Measurements from ENCODE around the gene ANXA2. TPM values are rescaled to one million over a fixed set of nuclear protein-coding genes. Genes with fewer than 3 reads are reported as not detected.
"Not testable (repeated sequence)": the region's sequence is repeated elsewhere in the genome, so short reads cannot be mapped to it uniquely, and the experiment has no call there.

ANXA2 gene
- total RNA-seq, 6 experiments from 2014 or later: 4,445 to 5,074 (median 4,643) TPM

GRCh38 chr15:60411774-60412425, 14.1 kb upstream of the ANXA2 start:
- H3K27ac Mint-ChIP-seq: no peak overlapping the region
- no peak overlapping the region for H3K4me3 Mint-ChIP-seq
- no peaks in the 10 kb centered on the region for H3K9me3 Mint-ChIP-seq
- peaks cover 43% of the 10 kb centered on the region for H3K4me1 Mint-ChIP-seq (ENCODE audit: low read depth)
- no peak for TF ChIP-seq CTCF (IDR thresholded peaks at IDR 0.05)
- H3K27me3 Mint-ChIP-seq (ENCODE audit: insufficient read depth): peaks cover 2% of the 10 kb centered on the region; the same call in 1 of the 2 replicates
- DNase-seq: no peak
- H3K36me3 Mint-ChIP-seq (ENCODE audit: low read depth): 0 out of 2 replicates have a peak, but pooled peaks cover 5% of the 10 kb centered on the region

GRCh38 chr15:60410350-60410749, 12.6 kb upstream of the ANXA2 start:
- not testable (repeated sequence) for H3K36me3 Mint-ChIP-seq (ENCODE audit: low read depth); H3K4me3 Mint-ChIP-seq; DNase-seq; H3K9me3 Mint-ChIP-seq; H3K27ac Mint-ChIP-seq; H3K27me3 Mint-ChIP-seq (ENCODE audit: insufficient read depth)
- H3K4me1 Mint-ChIP-seq (ENCODE audit: low read depth): peaks cover 57% of the 10 kb centered on the region

GRCh38 chr15:60408463-60408981, 10.7 kb upstream of the ANXA2 start:
- no peak for TF ChIP-seq CTCF (IDR thresholded peaks at IDR 0.05)
- H3K27me3 Mint-ChIP-seq (ENCODE audit: insufficient read depth): no peaks in the 10 kb centered on the region
- peak overlapping the region; percentile 93 for H3K27ac Mint-ChIP-seq
- H3K9me3 Mint-ChIP-seq: no peaks in the 10 kb centered on the region
- DNase-seq: peak; percentile 76
- H3K36me3 Mint-ChIP-seq (ENCODE audit: low read depth): no peaks in the 10 kb centered on the region
- peaks cover 57% of the 10 kb centered on the region for H3K4me1 Mint-ChIP-seq (ENCODE audit: low read depth)
- peak overlapping the region; percentile 71 for H3K4me3 Mint-ChIP-seq

DNA sequence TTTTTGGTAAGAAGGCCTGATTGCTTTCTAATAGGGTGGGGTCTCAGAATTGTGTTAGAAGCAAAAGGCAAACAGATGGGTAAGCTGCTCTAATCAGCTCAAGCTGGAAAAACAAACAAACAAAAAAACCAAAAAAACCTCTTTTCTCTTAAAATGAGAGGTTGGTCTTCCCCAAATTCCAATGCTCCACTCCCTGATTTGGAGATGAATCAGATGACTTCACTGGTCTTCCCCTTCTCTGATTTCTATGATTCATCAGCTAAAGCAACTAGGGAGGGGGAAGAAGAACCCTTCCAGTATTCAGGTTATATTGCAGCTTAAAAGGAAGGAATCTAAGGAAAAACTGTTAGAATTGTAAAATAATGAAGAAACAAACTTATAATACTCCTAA, 9.6 kb upstream of the ANXA2 start:
- no peak for TF ChIP-seq CTCF (IDR thresholded peaks at IDR 0.05)
- Mint-ChIP-seq H3K4me1 (ENCODE audit: low read depth) (peaks cover 61% of the 10 kb centered on the region), H3K27ac (peak overlapping the region; percentile 93), H3K9me3 (no peaks in the 10 kb centered on the region), H3K36me3 (ENCODE audit: low read depth) (no peaks in the 10 kb centered on the region), H3K27me3 (ENCODE audit: insufficient read depth) (no peaks in the 10 kb centered on the region), H3K4me3 (peak overlapping the region; percentile 71)
- peak; percentile 83 for DNase-seq

DNA sequence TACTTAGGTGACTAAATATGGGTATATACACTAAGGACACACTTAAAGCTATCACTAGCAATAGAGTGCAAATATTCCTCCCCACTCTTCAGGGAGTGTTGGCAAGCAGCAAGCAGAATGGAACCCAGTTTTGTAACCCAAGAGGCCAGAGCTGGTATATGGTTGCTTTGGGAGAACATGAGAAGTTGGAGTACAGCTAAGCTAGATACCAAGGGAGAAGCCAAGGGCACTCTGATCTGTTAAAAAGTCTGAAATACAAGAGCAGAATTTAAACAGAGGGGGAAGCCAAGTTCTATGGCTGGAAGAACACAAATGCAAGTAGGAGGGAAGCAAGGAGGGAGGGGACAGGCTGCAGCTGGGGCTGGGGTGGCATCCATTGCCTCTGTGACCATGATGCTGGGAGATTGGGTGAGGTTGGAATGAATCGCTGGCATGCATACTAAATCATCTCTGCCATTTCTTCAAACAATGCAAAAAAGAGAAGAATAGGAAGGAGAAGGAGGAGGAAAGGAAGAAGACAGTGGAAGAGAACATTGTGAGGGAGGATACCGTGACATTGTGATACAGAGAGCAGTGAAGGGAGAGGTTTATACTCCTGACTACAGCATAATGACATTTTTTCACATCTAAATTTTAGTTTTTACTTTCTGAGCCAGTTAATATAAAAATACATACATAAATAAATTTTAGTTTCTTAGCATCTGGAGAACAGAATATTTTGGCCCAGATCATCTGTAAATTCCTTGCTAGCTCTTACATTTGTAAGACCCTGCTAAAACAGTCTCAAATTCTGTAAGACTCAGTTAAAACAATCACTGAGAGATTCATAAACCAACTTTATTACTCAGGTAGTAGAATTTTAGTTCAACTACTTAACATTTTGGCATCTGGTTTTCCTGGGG, 9.0 kb upstream of the ANXA2 start:
- TF ChIP-seq CTCF (IDR thresholded peaks at IDR 0.05): no peak
- peaks cover 67% of the 10 kb centered on the region for H3K4me1 Mint-ChIP-seq (ENCODE audit: low read depth)
- peak overlapping the region; percentile 71 for H3K4me3 Mint-ChIP-seq
- no peaks in the 10 kb centered on the region for H3K27me3 Mint-ChIP-seq (ENCODE audit: insufficient read depth)
- H3K27ac Mint-ChIP-seq: peak overlapping the region; percentile 93
- no peaks in the 10 kb centered on the region for H3K9me3 Mint-ChIP-seq
- no peak for DNase-seq
- H3K36me3 Mint-ChIP-seq (ENCODE audit: low read depth): no peaks in the 10 kb centered on the region

DNA sequence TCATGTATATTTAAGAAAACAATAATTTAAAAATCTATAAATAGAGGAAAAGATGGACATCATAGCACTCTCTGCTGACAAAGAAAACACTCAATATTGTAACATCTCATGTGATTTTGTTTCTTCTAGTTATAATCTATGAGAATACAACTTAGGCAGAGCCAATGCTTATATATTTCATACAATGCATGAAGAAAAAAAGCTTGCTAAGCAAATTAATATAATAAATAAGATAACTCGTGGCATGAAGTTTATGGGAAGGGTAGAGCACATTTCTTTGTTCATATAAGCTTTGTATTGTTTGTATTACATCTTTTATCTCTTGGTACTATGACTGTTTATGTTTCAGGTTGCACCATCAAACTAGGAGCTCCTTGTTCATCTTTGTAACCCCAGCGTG, 7.6 kb upstream of the ANXA2 start:
- H3K27me3 Mint-ChIP-seq (ENCODE audit: insufficient read depth): no peaks in the 10 kb centered on the region
- H3K4me3 Mint-ChIP-seq: no peak overlapping the region
- TF ChIP-seq CTCF (IDR thresholded peaks at IDR 0.05): no peak
- H3K4me1 Mint-ChIP-seq (ENCODE audit: low read depth): peaks cover 81% of the 10 kb centered on the region
- no peak for DNase-seq
- H3K27ac Mint-ChIP-seq: no peak overlapping the region
- no peaks in the 10 kb centered on the region for H3K9me3 Mint-ChIP-seq
- H3K36me3 Mint-ChIP-seq (ENCODE audit: low read depth): no peaks in the 10 kb centered on the region

DNA sequence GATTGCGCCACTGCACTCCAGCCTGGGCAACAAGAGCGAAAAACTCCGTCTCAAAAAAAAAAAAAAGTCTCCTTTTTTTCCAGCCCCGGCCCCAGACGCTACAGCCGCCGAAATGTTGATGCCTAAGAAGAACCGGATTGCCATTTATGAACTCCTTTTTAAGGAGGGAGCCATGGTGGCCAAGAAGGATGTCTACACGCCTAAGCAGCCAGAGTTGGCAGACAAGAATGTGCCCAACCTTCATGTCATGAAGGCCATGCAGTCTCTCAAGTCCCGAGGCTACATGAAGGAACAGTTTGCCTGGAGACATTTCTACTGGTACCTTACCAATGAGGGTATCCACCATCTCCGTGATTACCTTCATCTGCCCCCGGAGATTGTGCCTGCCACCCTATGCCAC, 6.6 kb upstream of the ANXA2 start:
- not testable (repeated sequence) for H3K36me3 Mint-ChIP-seq (ENCODE audit: low read depth); DNase-seq
- H3K4me1 Mint-ChIP-seq (ENCODE audit: low read depth): peaks cover 90% of the 10 kb centered on the region

More for the DNA sequence above, 6.6 kb upstream of the ANXA2 start:
- not testable (repeated sequence) for H3K27me3 Mint-ChIP-seq (ENCODE audit: insufficient read depth); H3K4me3 Mint-ChIP-seq; H3K9me3 Mint-ChIP-seq; H3K27ac Mint-ChIP-seq

All from HFFc6 (cell line).